Gastroesophageal sphincter (tissue), 3 donors: ENCODE measurements around the gene ABCC1.

Experiments
- EP300 ChIP-seq: sonication (generic); formaldehyde crosslinking; IDR thresholded peaks from one replicate; pipeline ENCODE4 v1.6.1; 2017; ENCODE audit warnings: antibody characterized with exemption, mild to moderate bottlenecking
- POLR2A ChIP-seq, 2 donors: fragments of 450-650 bp; IDR thresholded peaks; one replicate each; pipeline ENCODE4 v1.6.1; 2017; ENCODE audit warnings: antibody characterized with exemption in 2 of 2, mild to moderate bottlenecking in 2 of 2, moderate library complexity in 1 of 2
- POLR2AphosphoS5 ChIP-seq: sonication (generic); formaldehyde crosslinking; IDR thresholded peaks from one replicate; pipeline ENCODE4 v1.6.1; 2017; ENCODE audit warnings: antibody characterized with exemption
- TF ChIP-seq, protein P1 (sequence below), 4 experiments: fragments of 200-600 bp in 2 of 4; fragments of 450-650 bp in 2 of 4; sonication (generic) in 1 of 4; IDR thresholded peaks; one replicate each; pipeline ENCODE4 v1.5.1; 2017 to 2019; ENCODE audit warnings: antibody characterized with exemption in 4 of 4, mild to moderate bottlenecking in 2 of 4, moderate library complexity in 2 of 4

DNA sequence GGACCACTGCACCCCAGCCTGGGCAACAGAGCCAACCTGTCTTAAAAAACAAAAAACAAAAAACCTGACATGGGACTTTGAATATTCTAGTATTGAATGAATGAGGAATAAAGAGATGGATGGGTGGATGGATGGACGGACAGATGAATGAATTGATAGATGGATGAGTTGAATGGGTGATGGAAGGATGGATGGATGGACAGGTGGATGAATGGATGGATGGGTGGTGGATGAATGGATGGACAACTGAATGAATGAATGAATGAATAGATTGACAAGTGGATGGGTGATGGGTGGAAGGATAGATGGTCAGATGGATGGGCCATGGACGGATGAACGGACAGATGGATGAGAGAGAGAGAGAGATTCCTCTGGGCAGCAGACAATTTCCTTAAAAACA, 38.2 kb upstream of the ABCC1 start:
- TF ChIP-seq, protein P1, sequence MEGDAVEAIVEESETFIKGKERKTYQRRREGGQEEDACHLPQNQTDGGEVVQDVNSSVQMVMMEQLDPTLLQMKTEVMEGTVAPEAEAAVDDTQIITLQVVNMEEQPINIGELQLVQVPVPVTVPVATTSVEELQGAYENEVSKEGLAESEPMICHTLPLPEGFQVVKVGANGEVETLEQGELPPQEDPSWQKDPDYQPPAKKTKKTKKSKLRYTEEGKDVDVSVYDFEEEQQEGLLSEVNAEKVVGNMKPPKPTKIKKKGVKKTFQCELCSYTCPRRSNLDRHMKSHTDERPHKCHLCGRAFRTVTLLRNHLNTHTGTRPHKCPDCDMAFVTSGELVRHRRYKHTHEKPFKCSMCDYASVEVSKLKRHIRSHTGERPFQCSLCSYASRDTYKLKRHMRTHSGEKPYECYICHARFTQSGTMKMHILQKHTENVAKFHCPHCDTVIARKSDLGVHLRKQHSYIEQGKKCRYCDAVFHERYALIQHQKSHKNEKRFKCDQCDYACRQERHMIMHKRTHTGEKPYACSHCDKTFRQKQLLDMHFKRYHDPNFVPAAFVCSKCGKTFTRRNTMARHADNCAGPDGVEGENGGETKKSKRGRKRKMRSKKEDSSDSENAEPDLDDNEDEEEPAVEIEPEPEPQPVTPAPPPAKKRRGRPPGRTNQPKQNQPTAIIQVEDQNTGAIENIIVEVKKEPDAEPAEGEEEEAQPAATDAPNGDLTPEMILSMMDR (IDR thresholded peaks at IDR 0.05), result no peak
- TF ChIP-seq EP300 (no peak), POLR2A (IDR thresholded peaks at IDR 0.05) (no peak), POLR2AphosphoS5 (no peak)
